Measurements from ENCODE around the gene AKR1D1. TPM values are rescaled to one million over a fixed set of nuclear protein-coding genes. Genes with fewer than 3 reads are reported as not detected.
"Not testable (repeated sequence)": the region's sequence is repeated elsewhere in the genome, so short reads cannot be mapped to it uniquely, and the experiment has no call there.

AKR1D1 gene
- total RNA-seq, 1 experiment from 2014 or later, result 2.3 TPM

DNA sequence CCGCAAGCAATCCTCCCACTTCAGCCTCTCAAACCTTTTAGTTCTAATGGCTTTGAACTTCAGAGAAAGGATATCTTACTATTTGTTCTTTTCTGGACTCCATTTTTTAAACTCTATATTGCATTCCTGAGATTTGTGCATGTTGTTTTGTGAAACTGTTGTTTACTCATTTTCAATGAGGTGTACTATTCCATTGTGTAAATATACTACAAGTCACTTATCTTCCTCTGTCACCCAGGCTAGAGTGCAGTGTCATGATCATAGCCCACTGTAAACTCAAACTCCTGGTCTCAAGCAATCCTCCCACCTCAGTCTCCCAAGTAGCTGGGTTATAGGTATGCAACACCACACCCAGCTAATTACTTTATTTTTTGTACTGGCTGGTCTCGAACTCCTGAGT lies 31.4 kb upstream of the AKR1D1 start:
- Mint-ChIP-seq H3K27me3 (ENCODE audit: insufficient read depth, unreplicated experiment) (no peaks in the 10 kb centered on the region), H3K4me3 (ENCODE audit: unreplicated experiment) (no peak overlapping the region), H3K36me3 (ENCODE audit: insufficient read depth, unreplicated experiment) (no peaks in the 10 kb centered on the region), H3K27ac (ENCODE audit: unreplicated experiment) (no peak overlapping the region), H3K9me3 (ENCODE audit: unreplicated experiment) (peaks cover 11% of the 10 kb centered on the region), H3K4me1 (ENCODE audit: low read depth, unreplicated experiment) (no peaks in the 10 kb centered on the region)
- intact Hi-C loops (cut with micrococcal nuclease; ENCODE audit: unreplicated experiment), result no loop called here
- Histone ChIP-seq H3K9me3 (no peaks in the 10 kb centered on the region), H3K4me3 (ENCODE audit: low read depth, low read length) (no peak overlapping the region), H3K27me3 (replicated peaks; ENCODE audit: control insufficient read depth, insufficient read depth, low read length) (no peaks in the 10 kb centered on the region), H3K4me1 (0 out of 2 replicates have a peak, but pooled peaks cover 5% of the 10 kb centered on the region), H3K36me3 (ENCODE audit: control insufficient read depth, insufficient read depth, low read length) (no peaks in the 10 kb centered on the region)
- TF ChIP-seq, protein P1, sequence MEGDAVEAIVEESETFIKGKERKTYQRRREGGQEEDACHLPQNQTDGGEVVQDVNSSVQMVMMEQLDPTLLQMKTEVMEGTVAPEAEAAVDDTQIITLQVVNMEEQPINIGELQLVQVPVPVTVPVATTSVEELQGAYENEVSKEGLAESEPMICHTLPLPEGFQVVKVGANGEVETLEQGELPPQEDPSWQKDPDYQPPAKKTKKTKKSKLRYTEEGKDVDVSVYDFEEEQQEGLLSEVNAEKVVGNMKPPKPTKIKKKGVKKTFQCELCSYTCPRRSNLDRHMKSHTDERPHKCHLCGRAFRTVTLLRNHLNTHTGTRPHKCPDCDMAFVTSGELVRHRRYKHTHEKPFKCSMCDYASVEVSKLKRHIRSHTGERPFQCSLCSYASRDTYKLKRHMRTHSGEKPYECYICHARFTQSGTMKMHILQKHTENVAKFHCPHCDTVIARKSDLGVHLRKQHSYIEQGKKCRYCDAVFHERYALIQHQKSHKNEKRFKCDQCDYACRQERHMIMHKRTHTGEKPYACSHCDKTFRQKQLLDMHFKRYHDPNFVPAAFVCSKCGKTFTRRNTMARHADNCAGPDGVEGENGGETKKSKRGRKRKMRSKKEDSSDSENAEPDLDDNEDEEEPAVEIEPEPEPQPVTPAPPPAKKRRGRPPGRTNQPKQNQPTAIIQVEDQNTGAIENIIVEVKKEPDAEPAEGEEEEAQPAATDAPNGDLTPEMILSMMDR (IDR thresholded peaks at IDR 0.05; ENCODE audit: insufficient read depth in 1 of 2, low read depth in 1 of 2, low read length in 1 of 2, severe bottlenecking in 1 of 2, unreplicated experiment in 1 of 2), result no peak
- ChIA-PET CTCF (no interaction called here), POLR2A (no interaction called here)
- BruUV-seq (replicated peaks), result no TSS peak
- DNase-seq, result no peak

DNA sequence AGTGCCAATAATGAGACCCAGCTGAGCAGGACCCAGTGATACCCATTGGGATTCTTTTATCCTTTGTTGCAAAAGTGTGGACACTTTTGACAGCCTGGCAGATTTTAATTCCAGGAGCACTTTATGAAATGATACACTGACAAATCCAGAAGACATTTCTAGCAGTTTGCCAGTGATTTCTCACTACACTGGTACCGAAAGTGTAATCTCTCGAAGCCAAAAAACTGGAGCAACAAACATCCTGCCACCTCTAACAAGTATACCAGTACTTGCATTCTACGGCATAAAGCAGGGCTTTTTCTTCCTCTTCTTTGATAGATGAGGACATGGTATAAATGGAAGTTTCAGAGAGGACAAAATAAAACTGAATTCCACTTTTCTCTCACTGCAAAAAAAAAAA lies 28.4 kb upstream of the AKR1D1 start:
- H3K4me3 ChIP-seq (ENCODE audit: low read depth, low read length), result no peak overlapping the region
- CTCF ChIA-PET, result no interaction called here
- no peaks in the 10 kb centered on the region for H3K36me3 ChIP-seq (ENCODE audit: control insufficient read depth, insufficient read depth, low read length)
- intact Hi-C loops (cut with micrococcal nuclease; ENCODE audit: unreplicated experiment), result no loop called here
- H3K27me3 Mint-ChIP-seq (ENCODE audit: insufficient read depth, unreplicated experiment), result no peaks in the 10 kb centered on the region
- POLR2A ChIA-PET, result no interaction called here
- no peaks in the 10 kb centered on the region; the same call in 1 of the 2 replicates for H3K9me3 ChIP-seq
- no TSS peak for BruUV-seq (replicated peaks)
- no peak for DNase-seq
- H3K4me1 Mint-ChIP-seq (ENCODE audit: low read depth, unreplicated experiment), result no peaks in the 10 kb centered on the region
- H3K4me1 ChIP-seq, result 0 out of 2 replicates have a peak, but pooled peaks cover 5% of the 10 kb centered on the region
- TF ChIP-seq, protein P1 (IDR thresholded peaks at IDR 0.05; ENCODE audit: insufficient read depth in 1 of 2, low read depth in 1 of 2, low read length in 1 of 2, severe bottlenecking in 1 of 2, unreplicated experiment in 1 of 2), result no peak
- no peaks in the 10 kb centered on the region for H3K27me3 ChIP-seq (replicated peaks; ENCODE audit: control insufficient read depth, insufficient read depth, low read length)
- H3K9me3 Mint-ChIP-seq (ENCODE audit: unreplicated experiment), result peaks cover 16% of the 10 kb centered on the region
- peaks cover 7% of the 10 kb centered on the region for H3K36me3 Mint-ChIP-seq (ENCODE audit: insufficient read depth, unreplicated experiment)
- H3K27ac Mint-ChIP-seq (ENCODE audit: unreplicated experiment), result no peak overlapping the region
- H3K4me3 Mint-ChIP-seq (ENCODE audit: unreplicated experiment), result no peak overlapping the region

DNA sequence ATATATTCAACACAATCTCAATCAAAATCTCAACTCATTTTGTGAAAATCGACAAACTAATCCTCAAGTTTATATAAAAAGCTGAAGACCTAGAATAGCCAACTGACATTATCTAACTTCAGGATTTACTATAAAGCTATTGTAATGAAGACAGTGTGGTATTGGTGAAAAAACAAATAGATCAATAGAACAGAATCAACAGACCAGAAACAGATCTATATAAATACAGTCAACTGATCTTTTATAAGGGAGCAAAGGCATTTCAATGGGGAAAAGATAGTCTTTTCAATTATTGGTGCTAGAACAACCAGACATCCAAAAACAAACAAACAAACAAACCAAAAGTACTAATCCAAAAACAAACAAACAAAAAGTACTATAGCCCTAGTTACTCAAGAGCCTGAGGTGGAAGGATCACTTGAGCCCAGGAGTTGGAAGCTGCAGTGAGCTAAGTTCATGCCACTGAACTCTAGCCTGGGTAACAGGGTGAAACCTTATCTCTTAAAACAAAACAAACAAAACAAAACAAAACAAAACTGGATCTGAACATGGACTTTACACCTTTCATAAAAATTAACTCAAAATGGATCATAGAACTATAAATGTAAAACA lies 26.6 kb upstream of the AKR1D1 start:
- H3K36me3 Mint-ChIP-seq (ENCODE audit: insufficient read depth, unreplicated experiment), result peaks cover 8% of the 10 kb centered on the region

GRCh38 chr7:138051712-138052247 lies 24.5 kb upstream of the AKR1D1 start:
- DNase-seq; CTCF ChIA-PET; H3K4me3 Mint-ChIP-seq (ENCODE audit: unreplicated experiment); H3K27me3 ChIP-seq (replicated peaks; ENCODE audit: control insufficient read depth, insufficient read depth, low read length); H3K36me3 ChIP-seq (ENCODE audit: control insufficient read depth, insufficient read depth, low read length); H3K27me3 Mint-ChIP-seq (ENCODE audit: insufficient read depth, unreplicated experiment); H3K27ac Mint-ChIP-seq (ENCODE audit: unreplicated experiment); H3K36me3 Mint-ChIP-seq (ENCODE audit: insufficient read depth, unreplicated experiment); H3K4me3 ChIP-seq (ENCODE audit: low read depth, low read length); intact Hi-C loops (cut with micrococcal nuclease; ENCODE audit: unreplicated experiment); H3K4me1 Mint-ChIP-seq (ENCODE audit: low read depth, unreplicated experiment); BruUV-seq (replicated peaks); POLR2A ChIA-PET; H3K4me1 ChIP-seq; H3K9me3 ChIP-seq: not testable (repeated sequence)
- H3K9me3 Mint-ChIP-seq (ENCODE audit: unreplicated experiment), result peaks cover 20% of the 10 kb centered on the region

More for the DNA sequence above, 26.6 kb upstream of the AKR1D1 start:
- Mint-ChIP-seq H3K4me1 (ENCODE audit: low read depth, unreplicated experiment) (no peaks in the 10 kb centered on the region), H3K27ac (ENCODE audit: unreplicated experiment) (no peak overlapping the region), H3K4me3 (ENCODE audit: unreplicated experiment) (no peak overlapping the region), H3K9me3 (ENCODE audit: unreplicated experiment) (peaks cover 20% of the 10 kb centered on the region), H3K27me3 (ENCODE audit: insufficient read depth, unreplicated experiment) (no peaks in the 10 kb centered on the region)
- DNase-seq, result no peak
- BruUV-seq (replicated peaks), result no TSS peak
- Histone ChIP-seq H3K9me3 (no peaks in the 10 kb centered on the region; the same call in 1 of the 2 replicates), H3K4me1 (0 out of 2 replicates have a peak, but pooled peaks cover 5% of the 10 kb centered on the region), H3K36me3 (ENCODE audit: control insufficient read depth, insufficient read depth, low read length) (no peaks in the 10 kb centered on the region), H3K4me3 (ENCODE audit: low read depth, low read length) (no peak overlapping the region), H3K27me3 (replicated peaks; ENCODE audit: control insufficient read depth, insufficient read depth, low read length) (no peaks in the 10 kb centered on the region)
- TF ChIP-seq, protein P1 (IDR thresholded peaks at IDR 0.05; ENCODE audit: insufficient read depth in 1 of 2, low read depth in 1 of 2, low read length in 1 of 2, severe bottlenecking in 1 of 2, unreplicated experiment in 1 of 2), result no peak
- ChIA-PET CTCF (no interaction called here), POLR2A (no interaction called here)
- intact Hi-C loops (cut with micrococcal nuclease; ENCODE audit: unreplicated experiment), result no loop called here

All from Caco-2 (cell line).